ENCODE results near the gene LCN9. TPM values are rescaled to one million over a fixed set of nuclear protein-coding genes. Genes with fewer than 3 reads are reported as not detected.

Gene LCN9
- total RNA-seq, 2 experiments from 2014 or later = not detected

- H3K27me3 Mint-ChIP-seq = peaks cover 8% of the 10 kb centered on the region
- peaks cover 2% of the 10 kb centered on the region for H3K9me3 Mint-ChIP-seq
- intact Hi-C loops (cut with micrococcal nuclease) = no loop called here
- H3K27ac Mint-ChIP-seq = no peak overlapping the region
- no peaks in the 10 kb centered on the region for H3K4me1 Mint-ChIP-seq (ENCODE audit: low read depth)
- POLR2A ChIA-PET = no interaction called here
- no peak overlapping the region for H3K4me3 Mint-ChIP-seq
- no peak for DNase-seq
- CTCF ChIA-PET = no interaction called here
- no peaks in the 10 kb centered on the region for H3K36me3 Mint-ChIP-seq
Observed at GRCh38 chr9:135655317-135655716, 7.8 kb upstream of the LCN9 start.

- H3K4me1 Mint-ChIP-seq (ENCODE audit: low read depth) = no peaks in the 10 kb centered on the region
- ChIA-PET CTCF (no interaction called here), POLR2A (no interaction called here)
- peaks cover 6% of the 10 kb centered on the region for H3K27me3 Mint-ChIP-seq
- no peaks in the 10 kb centered on the region for H3K36me3 Mint-ChIP-seq
- no peak overlapping the region for H3K27ac Mint-ChIP-seq
- H3K9me3 Mint-ChIP-seq = no peaks in the 10 kb centered on the region
- DNase-seq = no peak
- intact Hi-C loops (cut with micrococcal nuclease) = no loop called here
- no peak overlapping the region for H3K4me3 Mint-ChIP-seq
Observed at GRCh38 chr9:135657416-135657815, 5.7 kb upstream of the LCN9 start.

- no peaks in the 10 kb centered on the region for H3K4me1 Mint-ChIP-seq (ENCODE audit: low read depth)
- no peak for DNase-seq
- H3K27me3 Mint-ChIP-seq = peaks cover 2% of the 10 kb centered on the region
- CTCF ChIA-PET = no interaction called here
- no peaks in the 10 kb centered on the region for H3K36me3 Mint-ChIP-seq
- no peak overlapping the region for H3K27ac Mint-ChIP-seq
- intact Hi-C loops (cut with micrococcal nuclease) = no loop called here
- no peaks in the 10 kb centered on the region for H3K9me3 Mint-ChIP-seq
- POLR2A ChIA-PET = no interaction called here
- H3K4me3 Mint-ChIP-seq = no peak overlapping the region
Observed at GRCh38 chr9:135659252-135659651, 3.9 kb upstream of the LCN9 start.

DNA sequence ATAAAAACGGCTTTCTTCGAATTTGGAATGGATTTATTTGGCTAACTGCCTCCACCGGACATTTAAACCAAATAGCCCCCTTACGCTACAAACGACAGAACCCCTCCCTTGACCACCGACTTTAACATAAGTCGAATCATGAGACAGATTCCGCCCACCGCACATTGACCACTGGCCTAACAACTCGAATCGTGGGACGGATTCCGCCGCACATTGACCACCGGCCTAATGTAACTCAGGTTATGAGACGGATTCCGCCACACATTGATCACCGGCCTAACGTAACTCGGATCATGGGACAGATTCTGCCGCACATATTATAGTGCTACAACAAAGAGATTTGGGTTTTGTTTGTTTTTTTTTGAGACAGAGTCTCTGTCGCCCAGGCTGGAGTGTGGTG is 2.7 kb upstream of the LCN9 start:
- no peak overlapping the region for H3K4me3 Mint-ChIP-seq
- peaks cover 2% of the 10 kb centered on the region for H3K27me3 Mint-ChIP-seq
- CTCF ChIA-PET = no interaction called here
- H3K36me3 Mint-ChIP-seq = no peaks in the 10 kb centered on the region
- intact Hi-C loops (cut with micrococcal nuclease) = no loop called here
- POLR2A ChIA-PET = no interaction called here
- no peaks in the 10 kb centered on the region for H3K9me3 Mint-ChIP-seq
- H3K27ac Mint-ChIP-seq = no peak overlapping the region
- no peaks in the 10 kb centered on the region for H3K4me1 Mint-ChIP-seq (ENCODE audit: low read depth)
- no peak for DNase-seq

GRCh38 chr9:135661816-135662560 is 1.1 kb upstream of the LCN9 start:
- Mint-ChIP-seq H3K27ac (no peak overlapping the region), H3K4me3 (no peak overlapping the region), H3K27me3 (no peaks in the 10 kb centered on the region), H3K4me1 (ENCODE audit: low read depth) (no peaks in the 10 kb centered on the region), H3K9me3 (no peaks in the 10 kb centered on the region), H3K36me3 (no peaks in the 10 kb centered on the region)
- ChIA-PET POLR2A (no interaction called here), CTCF (no interaction called here)
- DNase-seq = no peak
- intact Hi-C loops (cut with micrococcal nuclease) = no loop called here

- Mint-ChIP-seq H3K27ac (no peak overlapping the region), H3K36me3 (no peaks in the 10 kb centered on the region), H3K4me3 (no peak overlapping the region), H3K4me1 (ENCODE audit: low read depth) (no peaks in the 10 kb centered on the region), H3K27me3 (no peaks in the 10 kb centered on the region), H3K9me3 (no peaks in the 10 kb centered on the region)
- intact Hi-C loops (cut with micrococcal nuclease) = no loop called here
- DNase-seq = no peak
- CTCF ChIA-PET = no interaction called here
- POLR2A ChIA-PET = no interaction called here
Observed at GRCh38 chr9:135663451-135663770, 302 bp downstream of the LCN9 start.

DNA sequence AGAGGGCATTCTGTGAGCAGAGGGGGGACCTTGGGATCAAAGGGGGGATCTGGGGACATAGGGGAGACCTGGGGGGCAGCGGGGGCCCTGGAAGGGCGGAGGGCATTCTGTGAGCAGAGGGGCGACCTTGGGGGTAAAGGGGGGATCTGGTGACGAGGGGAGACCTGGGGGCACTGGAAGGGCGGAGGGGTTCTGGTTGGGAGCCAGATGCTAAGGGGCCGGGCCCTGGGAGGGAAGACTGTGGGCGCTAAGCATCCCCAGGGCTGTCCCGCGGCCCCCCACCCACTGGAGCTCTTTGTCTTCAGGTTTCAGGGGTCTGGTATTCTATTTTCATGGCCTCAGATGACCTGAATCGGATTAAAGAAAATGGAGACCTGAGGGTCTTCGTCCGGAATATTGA is 748 bp downstream of the LCN9 start:
- DNase-seq = no peak
- no peaks in the 10 kb centered on the region for H3K9me3 Mint-ChIP-seq
- ChIA-PET POLR2A (no interaction called here), CTCF (no interaction called here)
- no peak overlapping the region for H3K27ac Mint-ChIP-seq
- H3K27me3 Mint-ChIP-seq = no peaks in the 10 kb centered on the region
- H3K4me3 Mint-ChIP-seq = no peak overlapping the region
- H3K36me3 Mint-ChIP-seq = no peaks in the 10 kb centered on the region
- intact Hi-C loops (cut with micrococcal nuclease) = no loop called here
- H3K4me1 Mint-ChIP-seq (ENCODE audit: low read depth) = no peaks in the 10 kb centered on the region

DNA sequence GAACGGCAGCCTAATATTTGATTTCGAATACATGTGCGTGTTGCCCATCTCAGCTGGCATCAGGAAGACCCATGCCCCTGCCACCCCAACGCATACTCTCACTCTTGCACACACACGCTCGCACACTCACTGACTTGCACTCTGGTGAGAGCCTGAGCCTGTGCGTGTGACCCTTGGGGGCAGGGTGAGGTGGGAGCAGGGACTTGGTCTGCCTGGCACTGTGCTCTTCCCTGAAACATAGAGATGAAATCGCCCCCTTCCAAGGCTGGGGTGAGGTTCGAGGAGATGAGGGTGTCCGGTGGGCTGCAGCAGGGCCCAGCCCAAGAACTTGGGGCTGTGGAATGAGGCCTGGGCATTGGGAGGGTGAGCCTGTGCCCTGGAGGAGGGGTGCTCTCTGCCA is 1.2 kb downstream of the LCN9 start:
- H3K9me3 Mint-ChIP-seq = no peaks in the 10 kb centered on the region

DNA sequence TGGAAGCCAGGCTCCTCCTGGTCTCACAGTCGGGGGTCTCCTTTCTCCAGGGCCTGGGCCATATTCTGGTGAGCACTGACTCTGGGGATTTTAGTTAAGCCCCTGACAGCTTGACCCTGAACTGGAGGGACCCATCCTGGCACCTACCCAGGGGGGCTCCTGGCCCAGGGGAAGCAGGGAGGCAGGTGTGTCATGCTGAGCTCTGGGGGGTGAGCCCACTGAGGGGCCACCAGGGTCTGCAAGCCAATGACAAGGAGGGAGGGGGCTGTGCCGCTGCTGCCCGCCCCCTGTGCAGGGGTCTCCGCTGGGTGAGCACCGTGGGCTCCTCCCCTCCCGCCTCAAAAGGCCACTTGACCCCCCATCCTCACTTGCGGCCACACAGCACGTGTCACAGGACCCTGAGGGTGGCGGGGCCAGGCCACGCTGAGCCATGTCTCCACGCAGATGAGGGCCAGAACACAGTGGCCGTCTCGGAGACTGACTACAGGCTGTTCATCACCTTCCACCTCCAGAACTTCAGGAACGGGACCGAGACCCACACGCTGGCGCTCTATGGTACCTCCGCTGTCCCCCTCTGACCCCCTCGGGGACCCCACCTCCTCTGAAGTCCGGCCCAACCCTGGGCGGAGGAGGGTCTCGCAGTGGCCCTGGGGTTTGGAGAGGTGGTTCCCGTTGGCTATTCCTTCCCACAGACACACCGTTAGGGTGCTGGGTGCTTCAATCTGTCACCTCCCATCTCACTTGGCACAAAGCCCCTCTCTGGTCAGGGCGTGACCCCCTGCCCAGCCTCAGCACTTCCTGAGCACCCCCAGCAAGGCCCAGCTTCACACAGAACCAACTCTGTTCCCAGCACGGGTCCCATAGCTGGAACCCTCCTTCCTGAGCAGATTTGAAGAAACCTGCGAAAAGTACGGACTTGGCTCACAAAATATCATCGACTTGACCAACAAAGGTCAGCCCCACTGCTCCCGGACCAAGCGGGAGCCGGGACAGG is 2.0 kb downstream of the LCN9 start:
- no peak overlapping the region for H3K4me3 Mint-ChIP-seq
- H3K4me1 Mint-ChIP-seq (ENCODE audit: low read depth) = no peaks in the 10 kb centered on the region
- H3K9me3 Mint-ChIP-seq = no peaks in the 10 kb centered on the region
- CTCF ChIA-PET = no interaction called here
- no peak overlapping the region for H3K27ac Mint-ChIP-seq
- intact Hi-C loops (cut with micrococcal nuclease) = no loop called here
- no peaks in the 10 kb centered on the region for H3K36me3 Mint-ChIP-seq
- no peaks in the 10 kb centered on the region for H3K27me3 Mint-ChIP-seq
- POLR2A ChIA-PET = no interaction called here
- no peak for DNase-seq

More for the DNA sequence above, 1.2 kb downstream of the LCN9 start:
- Mint-ChIP-seq H3K36me3 (no peaks in the 10 kb centered on the region), H3K4me1 (ENCODE audit: low read depth) (no peaks in the 10 kb centered on the region), H3K27ac (no peak overlapping the region), H3K4me3 (no peak overlapping the region), H3K27me3 (no peaks in the 10 kb centered on the region)
- ChIA-PET POLR2A (no interaction called here), CTCF (no interaction called here)
- DNase-seq = no peak
- intact Hi-C loops (cut with micrococcal nuclease) = no loop called here

DNA sequence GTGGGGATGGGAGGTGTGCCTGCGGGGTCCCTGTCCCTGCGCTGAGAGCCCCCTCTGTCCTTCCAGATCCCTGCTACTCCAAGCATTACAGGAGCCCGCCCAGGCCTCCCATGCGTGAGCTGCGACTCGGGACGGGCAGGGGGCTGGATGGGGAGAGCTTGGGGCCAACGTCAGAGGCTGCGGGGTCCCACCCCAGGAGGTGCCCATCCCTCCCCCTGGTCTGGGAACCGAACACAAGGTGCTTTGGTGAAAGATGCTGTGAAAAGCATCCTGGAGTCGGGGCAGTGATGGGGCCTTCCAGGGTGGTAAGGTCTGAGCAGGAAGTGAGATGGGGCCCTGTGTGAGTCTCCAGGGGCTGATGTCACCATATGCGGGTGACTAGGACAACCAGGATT is 2.7 kb downstream of the LCN9 start:
- DNase-seq = no peak
- ChIA-PET POLR2A (no interaction called here), CTCF (no interaction called here)
- Mint-ChIP-seq H3K4me3 (no peak overlapping the region), H3K36me3 (no peaks in the 10 kb centered on the region), H3K27me3 (no peaks in the 10 kb centered on the region), H3K4me1 (ENCODE audit: low read depth) (no peaks in the 10 kb centered on the region), H3K9me3 (no peaks in the 10 kb centered on the region), H3K27ac (no peak overlapping the region)
- intact Hi-C loops (cut with micrococcal nuclease) = no loop called here

- POLR2A ChIA-PET = no interaction called here
- H3K27ac Mint-ChIP-seq = no peak overlapping the region
- intact Hi-C loops (cut with micrococcal nuclease) = no loop called here
- H3K27me3 Mint-ChIP-seq = no peaks in the 10 kb centered on the region
- no peak overlapping the region for H3K4me3 Mint-ChIP-seq
- no peaks in the 10 kb centered on the region for H3K4me1 Mint-ChIP-seq (ENCODE audit: low read depth)
- no peaks in the 10 kb centered on the region for H3K9me3 Mint-ChIP-seq
- H3K36me3 Mint-ChIP-seq = no peaks in the 10 kb centered on the region
- CTCF ChIA-PET = no interaction called here
- no peak for DNase-seq
Observed at GRCh38 chr9:135666534-135667462, 3.7 kb downstream of the LCN9 start.

- no peak overlapping the region for H3K4me3 Mint-ChIP-seq
- H3K4me1 Mint-ChIP-seq (ENCODE audit: low read depth) = no peaks in the 10 kb centered on the region
- H3K9me3 Mint-ChIP-seq = no peaks in the 10 kb centered on the region
- POLR2A ChIA-PET = no interaction called here
- H3K27ac Mint-ChIP-seq = no peak overlapping the region
- CTCF ChIA-PET = no interaction called here
- no peaks in the 10 kb centered on the region for H3K27me3 Mint-ChIP-seq
- no peaks in the 10 kb centered on the region for H3K36me3 Mint-ChIP-seq
- intact Hi-C loops (cut with micrococcal nuclease) = no loop called here
- no peak for DNase-seq
Observed at GRCh38 chr9:135667463-135668001, 4.4 kb downstream of the LCN9 start.
